Endothelial cell of umbilical vein (primary cell): ENCODE measurements around the gene OR9Q2. TPM values are rescaled to one million over a fixed set of nuclear protein-coding genes. Genes with fewer than 3 reads are reported as not detected.

Source experiments
- BruUV-seq: library from RNA; stranded (reverse); fragments of 400-500 nt; replicated peaks from 2 replicates; lab custom pipeline; 2021; lab: Mats Ljungman, UMichigan
- CTCF ChIA-PET: fragments of 300-600, 350-600 bp; sonication (Branson Sonifier 250); formaldehyde crosslinking; loops from one replicate; lab custom pipeline; 2021; ENCODE audit warnings: antibody characterized with exemption, inconsistent platforms; lab: Charles Lee
- POLR2A ChIA-PET: fragments of 300-600, 350-600 bp; sonication (Branson Sonifier 250); formaldehyde crosslinking; loops from one replicate; lab custom pipeline; 2021; ENCODE audit warnings: antibody characterized with exemption, inconsistent platforms; lab: Charles Lee
- DNase-seq: peaks from one replicate; pipeline ENCODE4 v3.0.0-alpha.2; 2011; ENCODE audit warnings: low read depth, low spot score
- FAIRE-seq: peaks from 2 replicates; lab custom pipeline; 2011; peaks lifted over from hg19 to GRCh38; lab: Jason Lieb, UNC
- H2AFZ ChIP-seq: 2 replicates; pipeline ENCODE4 v1.6.0; 2012; ENCODE audit warnings: low read depth, low read length, control low read depth, inconsistent platforms
- H3K27ac ChIP-seq: 2 replicates; pipeline ENCODE4 v1.5.1; 2011; ENCODE audit warnings: low read depth, mild to moderate bottlenecking, control low read depth, low read length, moderate library complexity; ENCODE audit not compliant: insufficient read depth
- H3K27me3 ChIP-seq, 2 experiments: 2 replicates each; pipeline versions ENCODE4 v1.6.0 to v1.6.1; 2011; ENCODE audit warnings: low read length in 2 of 2, mixed read lengths in 1 of 2; ENCODE audit not compliant: control insufficient read depth in 2 of 2, insufficient read depth in 2 of 2
- H3K36me3 ChIP-seq, 2 experiments: 2 replicates in 1 of 2; 3 replicates in 1 of 2; pipeline ENCODE4 v1.5.1; 2011; ENCODE audit warnings: low read length in 2 of 2, mild to moderate bottlenecking in 1 of 2, moderate library complexity in 1 of 2; ENCODE audit not compliant: control insufficient read depth in 2 of 2, insufficient read depth in 2 of 2; ENCODE audit errors: extremely low read depth in 1 of 2
- H3K4me1 ChIP-seq: 3 replicates; pipeline ENCODE4 v1.5.1; 2011; ENCODE audit warnings: mild to moderate bottlenecking, low read length; ENCODE audit not compliant: control insufficient read depth, insufficient read depth; ENCODE audit errors: extremely low read depth
- H3K4me2 ChIP-seq: 2 replicates; pipeline ENCODE4 v1.6.1; 2011; ENCODE audit warnings: low read length, control low read depth, mixed read lengths; ENCODE audit not compliant: insufficient read depth
- H3K4me3 ChIP-seq, 3 experiments: fragments of 200-600 bp in 1 of 3; sonication (generic), shearing (Covaris generic) in 1 of 3; replicated peaks in 1 of 3; 2 replicates each; pipeline ENCODE4 v1.5.1; 2011 to 2016; ENCODE audit warnings: control low read depth in 3 of 3, low read length in 3 of 3, mild to moderate bottlenecking in 2 of 3, inconsistent platforms in 1 of 3, low read depth in 1 of 3, moderate library complexity in 1 of 3; ENCODE audit not compliant: insufficient read depth in 1 of 3
- H3K79me2 ChIP-seq: 2 replicates; pipeline ENCODE4 v1.6.0; 2012; ENCODE audit warnings: low read length, inconsistent platforms; ENCODE audit not compliant: control insufficient read depth, insufficient read depth
- H3K9ac ChIP-seq: replicated peaks from 2 replicates; pipeline ENCODE3; 2011; ENCODE audit warnings: low read length, control low read depth; ENCODE audit not compliant: insufficient read depth; ENCODE audit errors: extremely low read depth
- H3K9me1 ChIP-seq: replicated peaks from 3 replicates; pipeline ENCODE4 v1.6.0; 2011; ENCODE audit warnings: mild to moderate bottlenecking, low read length; ENCODE audit not compliant: control insufficient read depth, insufficient read depth; ENCODE audit errors: extremely low read depth
- H3K9me3 ChIP-seq: replicated peaks from 2 replicates; pipeline ENCODE4 v1.5.1; 2012; ENCODE audit warnings: low read length, inconsistent platforms; ENCODE audit not compliant: control insufficient read depth, insufficient read depth
- H4K20me1 ChIP-seq: replicated peaks from 2 replicates; pipeline ENCODE3; 2011; ENCODE audit warnings: mild to moderate bottlenecking, low read length; ENCODE audit not compliant: control insufficient read depth, insufficient read depth; ENCODE audit errors: extremely low read depth
- CTCF ChIP-seq, 2 donors: IDR thresholded peaks; 1 replicate in 1 of 2; 2 replicates in 1 of 2; pipeline ENCODE4 v1.5.1; 2011; ENCODE audit warnings: low read length in 2 of 2, mild to moderate bottlenecking in 2 of 2, moderate library complexity in 2 of 2, control low read depth in 1 of 2, inconsistent platforms in 1 of 2, low read depth in 1 of 2; ENCODE audit not compliant: insufficient read depth in 1 of 2; ENCODE audit errors: extremely low read depth in 1 of 2
- EZH2 ChIP-seq: IDR thresholded peaks from 2 replicates; pipeline ENCODE4 v1.6.1; 2012; ENCODE audit warnings: borderline replicate concordance, low read depth, mild to moderate bottlenecking, moderate library complexity, low read length, inconsistent platforms; ENCODE audit not compliant: severe bottlenecking
- FOS ChIP-seq: IDR thresholded peaks from 2 replicates; pipeline ENCODE4 v1.6.1; 2011; ENCODE audit warnings: mild to moderate bottlenecking, low read length, moderate library complexity, borderline replicate concordance; ENCODE audit not compliant: insufficient read depth
- GATA2 ChIP-seq: IDR thresholded peaks from 2 replicates; pipeline ENCODE4 v1.7.0; 2011; ENCODE audit warnings: low read depth, mild to moderate bottlenecking, moderate library complexity, mixed read lengths, low read length; ENCODE audit not compliant: insufficient read length, insufficient read depth
- JUN ChIP-seq: IDR thresholded peaks from 2 replicates; pipeline ENCODE4 v1.6.1; 2011; ENCODE audit warnings: borderline replicate concordance, low read depth; ENCODE audit not compliant: insufficient read length, insufficient read depth
- MAX ChIP-seq: IDR thresholded peaks from 2 replicates; pipeline ENCODE4 v1.6.1; 2011; ENCODE audit not compliant: insufficient read depth, insufficient read length
- MYC ChIP-seq: IDR thresholded peaks from one replicate; pipeline ENCODE4 v1.6.1; 2011; ENCODE audit warnings: mild to moderate bottlenecking, low read depth, low read length
- POLR2A ChIP-seq: IDR thresholded peaks from 2 replicates; pipeline ENCODE4 v1.6.1; 2012; ENCODE audit warnings: low read depth, mild to moderate bottlenecking, control low read depth, low read length
- POLR2AphosphoS5 ChIP-seq: IDR thresholded peaks from 2 replicates; pipeline ENCODE4 v1.6.1; 2012; ENCODE audit warnings: low read depth, mild to moderate bottlenecking, control low read depth, low read length, moderate library complexity; ENCODE audit not compliant: insufficient read depth
- dilution Hi-C: fragments of 300-500 bp; cut with MboI; formaldehyde crosslinking; loops from one replicate; pipeline ENCODE4 v1.15.0; 2019; ENCODE audit warnings: low sequenced_read_pairs; ENCODE audit not compliant: extremely low pct_ligation_motif_present
- intact Hi-C: fragments of 100-400 bp; cut with micrococcal nuclease; formaldehyde crosslinking; loops from one replicate; pipeline ENCODE4 v1.10.0; 2022
- polyA plus RNA-seq, 4 experiments: library from polyadenylated mRNA; depleted of rRNA in 3 of 4; stranded (reverse) in 3 of 4; unstranded in 1 of 4; fragments of >200 nt; gene quantifications; 2 replicates each; pipeline versions ENCODE4 v1.2.1 to v1.2.3, GENCODE V29; 2011 to 2012; ENCODE audit warnings: missing spikeins in 1 of 4
- total RNA-seq: library from RNA; stranded (reverse); gene quantifications from 2 replicates; pipeline ENCODE4 v1.2.3, GENCODE V29; 2021

Gene OR9Q2
- total and polyA plus RNA-seq, 2 donors (not counting 3 experiments of a cell fraction or from before 2014, with no cell fraction given) = not detected

- TF ChIP-seq CTCF (IDR thresholded peaks at IDR 0.05; ENCODE audit: extremely low read depth in 1 of 2, insufficient read depth in 1 of 2, low read depth in 1 of 2, low read length in 2 of 2) (no peak), GATA2 (no peak), MAX (no peak), JUN (no peak), POLR2A (no peak), MYC (no peak), EZH2 (no peak), FOS (no peak), POLR2AphosphoS5 (no peak)
- dilution Hi-C loops = no loop called here
- no peaks in the 10 kb centered on the region for H3K79me2 ChIP-seq
- no peaks in the 10 kb centered on the region for H3K36me3 ChIP-seq
- FAIRE-seq = no peak
- intact Hi-C loops = no loop called here
- no peak overlapping the region for H3K4me2 ChIP-seq
- H4K20me1 ChIP-seq = no peaks in the 10 kb centered on the region
- no peaks in the 10 kb centered on the region for H3K27me3 ChIP-seq
- H3K9ac ChIP-seq = no peak overlapping the region
- H3K27ac ChIP-seq = no peak overlapping the region
- H3K9me3 ChIP-seq = no peaks in the 10 kb centered on the region
- POLR2A ChIA-PET = no interaction called here
- DNase-seq = no peak
- no peaks in the 10 kb centered on the region for H3K4me1 ChIP-seq
- H3K9me1 ChIP-seq = no peaks in the 10 kb centered on the region
- no peak overlapping the region for H2AFZ ChIP-seq
- CTCF ChIA-PET = no interaction called here
- H3K4me3 ChIP-seq = no peak overlapping the region
- no TSS peak for BruUV-seq
Observed at GRCh38 chr11:58164990-58165389, 23.9 kb upstream of the OR9Q2 start.
